Endodermal cell (in vitro differentiated cells): Measurements from ENCODE around the gene RASAL2. TPM values are rescaled to one million over a fixed set of nuclear protein-coding genes. Genes with fewer than 3 reads are reported as not detected.

Source experiments
- DNase-seq: peaks from one replicate; pipeline ENCODE4 v3.0.0-alpha.2; 2017
- H3K27ac ChIP-seq: 2 replicates; pipeline ENCODE4 v1.5.1; 2013; ENCODE audit warnings: mild to moderate bottlenecking, low read depth, low read length, moderate library complexity
- H3K27me3 ChIP-seq: 2 replicates; pipeline ENCODE4 v1.6.1; 2013; ENCODE audit warnings: mild to moderate bottlenecking, low read length, moderate library complexity; ENCODE audit not compliant: insufficient read depth, control insufficient read depth, poor library complexity, severe bottlenecking
- H3K36me3 ChIP-seq: 2 replicates; pipeline ENCODE4 v1.7.0; 2013; ENCODE audit warnings: mild to moderate bottlenecking, low read length, moderate library complexity; ENCODE audit not compliant: control insufficient read depth, insufficient read depth
- H3K4me1 ChIP-seq: one replicate; pipeline ENCODE4 v1.7.0; 2013; ENCODE audit warnings: low read length; ENCODE audit not compliant: control insufficient read depth, insufficient read depth
- H3K4me3 ChIP-seq: 2 replicates; pipeline ENCODE4 v1.5.1; 2013; ENCODE audit warnings: mild to moderate bottlenecking, low read length, moderate library complexity
- H3K9ac ChIP-seq: 2 replicates; pipeline ENCODE4 v1.6.1; 2013; ENCODE audit warnings: mild to moderate bottlenecking, low read length, moderate library complexity; ENCODE audit not compliant: poor library complexity, severe bottlenecking; ENCODE audit errors: extremely low read depth
- H3K9me3 ChIP-seq: 2 replicates; pipeline ENCODE4 v1.6.1; 2013; ENCODE audit warnings: mild to moderate bottlenecking, low read length, moderate library complexity; ENCODE audit not compliant: control insufficient read depth
- H3K27ac Mint-ChIP-seq: 2 replicates; pipeline ENCODE4 v1.8.0; 2020; ENCODE audit warnings: mixed read lengths
- H3K27me3 Mint-ChIP-seq: 2 replicates; pipeline ENCODE4 v1.8.0; 2021; ENCODE audit warnings: mild to moderate bottlenecking, mixed read lengths; ENCODE audit not compliant: insufficient read depth
- H3K36me3 Mint-ChIP-seq: 2 replicates; pipeline ENCODE4 v1.8.0; 2020; ENCODE audit warnings: low read depth, mixed read lengths
- H3K4me1 Mint-ChIP-seq: 2 replicates; pipeline ENCODE4 v1.8.0; 2020; ENCODE audit warnings: mixed read lengths
- H3K4me3 Mint-ChIP-seq: 2 replicates; pipeline ENCODE4 v1.8.0; 2020; ENCODE audit warnings: mild to moderate bottlenecking, moderate library complexity, mixed read lengths
- H3K9me3 Mint-ChIP-seq: 2 replicates; pipeline ENCODE4 v1.8.0; 2020; ENCODE audit warnings: mild to moderate bottlenecking, mixed read lengths
- WGBS, 2 experiments: methylation state at CpG; one replicate each; pipeline versions ENCODE4 v1.1.5 to v1.1.7; 2013; ENCODE audit warnings: missing lambda C conversion rate in 2 of 2, mixed read lengths in 1 of 2; ENCODE audit not compliant: insufficient coverage in 1 of 2, insufficient read length in 1 of 2; 5-methylcytosine and 5-hydroxymethylcytosine counted together
- total RNA-seq, 2 donors: library from RNA; stranded (reverse); fragmentation: NEBNext Ultra II Directional in 1 of 2; extraction: Animal tissue kit (Norgen Biotek cat#: 25700) in 1 of 2; gene quantifications; 2 replicates in 1 of 2; 3 replicates in 1 of 2; pipeline ENCODE4 v1.2.1, GENCODE V29; 2021
- TF ChIP-seq, protein P1 (sequence below): fragments of 200-600 bp; sonication (generic); conservative IDR thresholded peaks from 2 replicates; pipeline ENCODE4 v1.5.0; 2021; ENCODE audit warnings: antibody characterized with exemption, mild to moderate bottlenecking

RASAL2 gene
- total RNA-seq, 2 donors from 2014 or later = 21.8 to 22.1 TPM

GRCh38 chr1:178275049-178275448, 181.1 kb downstream of the RASAL2 start:
- H3K27me3 Mint-ChIP-seq = peaks cover 33% of the 10 kb centered on the region
- peaks cover 21% of the 10 kb centered on the region for H3K4me1 Mint-ChIP-seq
- no peak overlapping the region for H3K4me3 ChIP-seq
- H3K27ac ChIP-seq = no peak overlapping the region
- H3K4me1 ChIP-seq = peaks cover 3% of the 10 kb centered on the region
- no peak for DNase-seq
- H3K27me3 ChIP-seq = peaks cover 39% of the 10 kb centered on the region
- TF ChIP-seq, protein P1, sequence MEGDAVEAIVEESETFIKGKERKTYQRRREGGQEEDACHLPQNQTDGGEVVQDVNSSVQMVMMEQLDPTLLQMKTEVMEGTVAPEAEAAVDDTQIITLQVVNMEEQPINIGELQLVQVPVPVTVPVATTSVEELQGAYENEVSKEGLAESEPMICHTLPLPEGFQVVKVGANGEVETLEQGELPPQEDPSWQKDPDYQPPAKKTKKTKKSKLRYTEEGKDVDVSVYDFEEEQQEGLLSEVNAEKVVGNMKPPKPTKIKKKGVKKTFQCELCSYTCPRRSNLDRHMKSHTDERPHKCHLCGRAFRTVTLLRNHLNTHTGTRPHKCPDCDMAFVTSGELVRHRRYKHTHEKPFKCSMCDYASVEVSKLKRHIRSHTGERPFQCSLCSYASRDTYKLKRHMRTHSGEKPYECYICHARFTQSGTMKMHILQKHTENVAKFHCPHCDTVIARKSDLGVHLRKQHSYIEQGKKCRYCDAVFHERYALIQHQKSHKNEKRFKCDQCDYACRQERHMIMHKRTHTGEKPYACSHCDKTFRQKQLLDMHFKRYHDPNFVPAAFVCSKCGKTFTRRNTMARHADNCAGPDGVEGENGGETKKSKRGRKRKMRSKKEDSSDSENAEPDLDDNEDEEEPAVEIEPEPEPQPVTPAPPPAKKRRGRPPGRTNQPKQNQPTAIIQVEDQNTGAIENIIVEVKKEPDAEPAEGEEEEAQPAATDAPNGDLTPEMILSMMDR = no peak
- no peak overlapping the region for H3K27ac Mint-ChIP-seq
- H3K4me3 Mint-ChIP-seq = no peak overlapping the region
- WGBS, 2 experiments = 69 to 77% methylated on average over 1 to 2 of the region's 2 CpGs
- H3K36me3 Mint-ChIP-seq = no peaks in the 10 kb centered on the region
- peaks cover 10% of the 10 kb centered on the region for H3K9me3 Mint-ChIP-seq
- peaks cover 13% of the 10 kb centered on the region for H3K9me3 ChIP-seq
- no peak overlapping the region for H3K9ac ChIP-seq
- H3K36me3 ChIP-seq = no peaks in the 10 kb centered on the region

GRCh38 chr1:178275553-178275952, 181.6 kb downstream of the RASAL2 start:
- Mint-ChIP-seq H3K27ac (no peak overlapping the region), H3K36me3 (no peaks in the 10 kb centered on the region), H3K27me3 (peaks cover 33% of the 10 kb centered on the region), H3K4me3 (no peak overlapping the region), H3K9me3 (peaks cover 10% of the 10 kb centered on the region), H3K4me1 (peaks cover 19% of the 10 kb centered on the region)
- TF ChIP-seq, protein P1 = no peak
- H3K4me1 ChIP-seq = peaks cover 3% of the 10 kb centered on the region
- no peak overlapping the region for H3K4me3 ChIP-seq
- no peaks in the 10 kb centered on the region for H3K36me3 ChIP-seq
- H3K27ac ChIP-seq = no peak overlapping the region
- DNase-seq = no peak
- H3K27me3 ChIP-seq = peaks cover 36% of the 10 kb centered on the region
- peaks cover 13% of the 10 kb centered on the region for H3K9me3 ChIP-seq
- H3K9ac ChIP-seq = no peak overlapping the region
- 89 to 90% methylated on average over 1 to 2 of the region's 2 CpGs for WGBS, 2 experiments

DNA sequence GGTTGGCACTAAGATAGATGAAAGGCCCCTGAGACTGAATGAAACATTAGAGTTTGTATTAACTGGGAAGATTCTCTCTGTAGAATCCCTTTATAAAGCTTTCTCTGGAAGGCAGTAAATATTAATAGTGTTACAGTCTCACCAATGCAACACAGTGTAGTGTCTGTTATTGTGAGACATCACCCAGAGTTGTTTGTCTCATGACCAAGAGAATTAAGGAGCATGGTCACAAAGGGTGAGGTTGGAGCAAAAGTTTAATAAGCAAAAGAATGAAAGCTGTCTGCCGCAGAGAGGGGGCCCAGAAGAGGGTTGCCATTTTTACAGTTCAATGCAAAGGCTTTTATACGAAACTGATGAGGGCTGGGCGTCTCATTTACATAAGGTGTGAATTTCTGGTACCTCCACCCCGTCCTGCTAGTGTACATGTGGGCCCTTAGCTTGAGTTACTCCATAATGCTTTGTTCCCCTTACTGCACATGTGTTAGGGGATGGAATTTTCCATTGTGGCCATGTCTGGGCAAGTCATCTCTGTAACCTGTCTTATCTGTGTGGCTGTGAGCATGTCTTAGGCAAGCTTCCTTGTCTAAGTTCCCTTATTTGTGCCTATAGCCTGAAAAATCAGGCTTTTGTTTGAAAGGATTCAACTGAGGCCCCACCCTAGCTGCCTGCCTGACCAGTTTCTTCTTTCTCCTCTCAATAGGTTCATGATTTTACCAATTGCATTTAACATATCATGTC, 184.1 kb downstream of the RASAL2 start:
- H3K4me3 Mint-ChIP-seq = no peak overlapping the region

More for the DNA sequence above, 184.1 kb downstream of the RASAL2 start:
- Histone ChIP-seq H3K4me3 (no peak overlapping the region), H3K27ac (no peak overlapping the region), H3K36me3 (no peaks in the 10 kb centered on the region), H3K4me1 (peaks cover 5% of the 10 kb centered on the region), H3K9me3 (peaks cover 13% of the 10 kb centered on the region), H3K27me3 (peaks cover 29% of the 10 kb centered on the region), H3K9ac (no peak overlapping the region)
- H3K27me3 Mint-ChIP-seq = peaks cover 18% of the 10 kb centered on the region
- H3K4me1 Mint-ChIP-seq = peaks cover 25% of the 10 kb centered on the region
- peaks cover 10% of the 10 kb centered on the region for H3K9me3 Mint-ChIP-seq
- TF ChIP-seq, protein P1 = no peak
- 89 to 96% methylated on average over 4 of the region's 4 CpGs for WGBS, 2 experiments
- H3K36me3 Mint-ChIP-seq = no peaks in the 10 kb centered on the region
- H3K27ac Mint-ChIP-seq = no peak overlapping the region
- DNase-seq = no peak
